T-helper 1 cell (primary cell): ENCODE data around the gene ILKAP.

Source experiments
- DNase-seq, 5 donors: peaks; one replicate each; pipeline ENCODE4 v3.0.0-alpha.2; 2012 to 2020

ILKAP gene

GRCh38 chr2:238122287-238123217, 80.9 kb downstream of the ILKAP start:
- DNase-seq: peak in 1 of 5 donors; percentile 3

GRCh38 chr2:238121511-238122286, 81.8 kb downstream of the ILKAP start:
- DNase-seq: peak in 1 of 5 donors; percentile 3

GRCh38 chr2:238120463-238121298, 82.8 kb downstream of the ILKAP start:
- peak in 1 of 5 donors; percentile 5 for DNase-seq
